GM23338 (cell line): ENCODE data around the gene CD99L2. TPM values are rescaled to one million over a fixed set of nuclear protein-coding genes. Genes with fewer than 3 reads are reported as not detected.

Experiments used
- ATAC-seq: fragments of 200-7000 bp; cut with Tn5 transposase; 3 replicates; pipeline ENCODE4 v1.9.1; 2020
- DNase-seq: peaks from one replicate; pipeline ENCODE4 v3.0.0-alpha.2; 2015; ENCODE audit warnings: low spot score
- H2AFZ ChIP-seq: fragments of 200-600 bp; sonication (generic); 2 replicates; pipeline ENCODE4 v1.8.0; 2016; ENCODE audit warnings: antibody characterized with exemption, mild to moderate bottlenecking, moderate library complexity
- H3F3A ChIP-seq: fragments of 200-600 bp; sonication (generic); replicated peaks from 2 replicates; pipeline ENCODE4 v1.8.0; 2017; ENCODE audit warnings: antibody characterized with exemption, mixed run types, low read depth
- H3K27ac ChIP-seq: fragments of 200-600 bp; sonication (generic); 2 replicates; pipeline ENCODE4 v1.6.1; 2016; ENCODE audit warnings: low read depth
- H3K27me3 ChIP-seq: fragments of 200-600 bp; sonication (generic); 2 replicates; pipeline ENCODE4 v1.8.0; 2016; ENCODE audit warnings: mild to moderate bottlenecking, mixed run types, moderate library complexity; ENCODE audit not compliant: insufficient read depth
- H3K36me3 ChIP-seq: fragments of 200-600 bp; sonication (generic); 2 replicates; pipeline ENCODE4 v1.8.0; 2016; ENCODE audit warnings: mild to moderate bottlenecking; ENCODE audit not compliant: insufficient read depth
- H3K4me1 ChIP-seq: fragments of 200-600 bp; sonication (generic); 2 replicates; pipeline ENCODE4 v1.8.0; 2016; ENCODE audit warnings: mild to moderate bottlenecking, moderate library complexity; ENCODE audit not compliant: insufficient read depth
- H3K4me2 ChIP-seq: fragments of 200-600 bp; sonication (generic); 2 replicates; pipeline ENCODE4 v1.7.1; 2017; ENCODE audit warnings: mixed run types
- H3K4me3 ChIP-seq: fragments of 200-600 bp; sonication (generic); 2 replicates; pipeline ENCODE4 v1.6.1; 2016; ENCODE audit warnings: mixed run types
- H3K79me2 ChIP-seq: fragments of 200-600 bp; sonication (generic); replicated peaks from 2 replicates; pipeline ENCODE4 v1.8.0; 2017; ENCODE audit warnings: mild to moderate bottlenecking; ENCODE audit not compliant: insufficient read depth
- H3K9me2 ChIP-seq: fragments of 200-600 bp; sonication (generic); 2 replicates; pipeline ENCODE4 v1.8.0; 2017; ENCODE audit not compliant: insufficient read depth
- H4K20me1 ChIP-seq: fragments of 200-600 bp; sonication (generic); replicated peaks from 2 replicates; pipeline ENCODE4 v1.8.0; 2017; ENCODE audit warnings: mild to moderate bottlenecking; ENCODE audit not compliant: insufficient read depth
- H3K27ac Mint-ChIP-seq: 2 replicates; pipeline ENCODE4 v1.8.0; 2020; ENCODE audit warnings: inconsistent platforms, mild to moderate bottlenecking, moderate library complexity, mixed read lengths
- H3K27me3 Mint-ChIP-seq: 3 replicates; pipeline ENCODE4 v1.8.0; 2022; ENCODE audit warnings: low read depth, mild to moderate bottlenecking, moderate library complexity, mixed read lengths, inconsistent platforms; ENCODE audit not compliant: insufficient read depth, poor library complexity
- H3K36me3 Mint-ChIP-seq: 3 replicates; pipeline ENCODE4 v1.8.0; 2021; ENCODE audit warnings: low read depth, mild to moderate bottlenecking, inconsistent platforms, moderate library complexity, mixed read lengths
- H3K4me1 Mint-ChIP-seq: 3 replicates; pipeline ENCODE4 v1.8.0; 2020; ENCODE audit warnings: mild to moderate bottlenecking, inconsistent platforms, mixed read lengths
- H3K4me3 Mint-ChIP-seq: 3 replicates; pipeline ENCODE4 v1.8.0; 2021; ENCODE audit warnings: moderate library complexity, mild to moderate bottlenecking, inconsistent platforms, mixed read lengths
- H3K9me3 Mint-ChIP-seq: 3 replicates; pipeline ENCODE4 v1.8.0; 2020; ENCODE audit warnings: moderate library complexity, mild to moderate bottlenecking, inconsistent platforms, mixed read lengths
- CREB1 ChIP-seq: fragments of 250-450 bp; sonication (Bioruptor Pico); IDR thresholded peaks from 2 replicates; pipeline ENCODE4 v1.5.0; 2020; ENCODE audit warnings: low read depth, mild to moderate bottlenecking, moderate library complexity
- EZH2phosphoT487 ChIP-seq: fragments of 200-600 bp; sonication (generic); IDR thresholded peaks from one replicate; pipeline ENCODE4 v1.8.1; 2018; ENCODE audit warnings: antibody characterized with exemption; ENCODE audit not compliant: unreplicated experiment
- STAT1 ChIP-seq: IDR thresholded peaks from one replicate; pipeline ENCODE4 v1.6.1; 2016; ENCODE audit warnings: antibody characterized with exemption; ENCODE audit not compliant: unreplicated experiment
- ZNF114 ChIP-seq: fragments of 250-450 bp; sonication (Bioruptor Pico); IDR thresholded peaks from 2 replicates; pipeline ENCODE4 v1.5.0; 2020; ENCODE audit warnings: mild to moderate bottlenecking, moderate library complexity
- ZNF331 ChIP-seq: fragments of 250-450 bp; sonication (Bioruptor Pico); IDR thresholded peaks from 2 replicates; pipeline ENCODE4 v1.5.0; 2020; ENCODE audit warnings: low read depth, mild to moderate bottlenecking, moderate library complexity
- polyA plus RNA-seq: library from polyadenylated mRNA; unstranded; fragments of >200 nt; fragmentation: Nextera tagmentation; extraction: Ambion mirVana; gene quantifications from 2 replicates; pipeline ENCODE4 v1.2.1, GENCODE V29; 2016
- total RNA-seq: library from RNA; depleted of rRNA; stranded (reverse); fragments of >200 nt; shearing (Covaris generic); gene quantifications from 2 replicates; pipeline ENCODE4 v1.2.3, GENCODE V29; 2014
- TF ChIP-seq, protein P1 (sequence below): fragments of 250-450 bp; sonication (Bioruptor Pico); IDR thresholded peaks from 2 replicates; pipeline ENCODE4 v1.5.0; 2020; ENCODE audit warnings: mild to moderate bottlenecking, moderate library complexity
- TF ChIP-seq, protein P2 (sequence below): IDR thresholded peaks from one replicate; pipeline ENCODE4 v1.6.1; 2018; ENCODE audit warnings: antibody characterized with exemption; ENCODE audit not compliant: unreplicated experiment
- TF ChIP-seq, protein P3 (sequence below): IDR thresholded peaks from 2 replicates; pipeline ENCODE4 v1.6.1; 2016; ENCODE audit warnings: antibody characterized with exemption

The CD99L2 gene
- total and polyA plus RNA-seq, 2 experiments from 2014 or later, result 2.6 to 6.4 TPM

GRCh38 chrX:150854856-150855255, 43.6 kb downstream of the CD99L2 start:
- Histone ChIP-seq H2AFZ (no peak overlapping the region), H3F3A (no peaks in the 10 kb centered on the region), H3K9me2 (no peaks in the 10 kb centered on the region), H3K4me3 (no peak overlapping the region), H3K79me2 (peaks cover 12% of the 10 kb centered on the region), H3K27ac (no peak overlapping the region), H3K36me3 (no peaks in the 10 kb centered on the region), H3K27me3 (no peaks in the 10 kb centered on the region), H3K4me1 (no peaks in the 10 kb centered on the region), H4K20me1 (no peaks in the 10 kb centered on the region), H3K4me2 (no peak overlapping the region)
- ATAC-seq, result no peak
- TF ChIP-seq ZNF331 (CRISPR knock-in tag) (no peak), CREB1 (CRISPR knock-in tag) (no peak), ZNF114 (CRISPR knock-in tag) (no peak), EZH2phosphoT487 (no peak), STAT1 (no peak)
- TF ChIP-seq, protein P1, sequence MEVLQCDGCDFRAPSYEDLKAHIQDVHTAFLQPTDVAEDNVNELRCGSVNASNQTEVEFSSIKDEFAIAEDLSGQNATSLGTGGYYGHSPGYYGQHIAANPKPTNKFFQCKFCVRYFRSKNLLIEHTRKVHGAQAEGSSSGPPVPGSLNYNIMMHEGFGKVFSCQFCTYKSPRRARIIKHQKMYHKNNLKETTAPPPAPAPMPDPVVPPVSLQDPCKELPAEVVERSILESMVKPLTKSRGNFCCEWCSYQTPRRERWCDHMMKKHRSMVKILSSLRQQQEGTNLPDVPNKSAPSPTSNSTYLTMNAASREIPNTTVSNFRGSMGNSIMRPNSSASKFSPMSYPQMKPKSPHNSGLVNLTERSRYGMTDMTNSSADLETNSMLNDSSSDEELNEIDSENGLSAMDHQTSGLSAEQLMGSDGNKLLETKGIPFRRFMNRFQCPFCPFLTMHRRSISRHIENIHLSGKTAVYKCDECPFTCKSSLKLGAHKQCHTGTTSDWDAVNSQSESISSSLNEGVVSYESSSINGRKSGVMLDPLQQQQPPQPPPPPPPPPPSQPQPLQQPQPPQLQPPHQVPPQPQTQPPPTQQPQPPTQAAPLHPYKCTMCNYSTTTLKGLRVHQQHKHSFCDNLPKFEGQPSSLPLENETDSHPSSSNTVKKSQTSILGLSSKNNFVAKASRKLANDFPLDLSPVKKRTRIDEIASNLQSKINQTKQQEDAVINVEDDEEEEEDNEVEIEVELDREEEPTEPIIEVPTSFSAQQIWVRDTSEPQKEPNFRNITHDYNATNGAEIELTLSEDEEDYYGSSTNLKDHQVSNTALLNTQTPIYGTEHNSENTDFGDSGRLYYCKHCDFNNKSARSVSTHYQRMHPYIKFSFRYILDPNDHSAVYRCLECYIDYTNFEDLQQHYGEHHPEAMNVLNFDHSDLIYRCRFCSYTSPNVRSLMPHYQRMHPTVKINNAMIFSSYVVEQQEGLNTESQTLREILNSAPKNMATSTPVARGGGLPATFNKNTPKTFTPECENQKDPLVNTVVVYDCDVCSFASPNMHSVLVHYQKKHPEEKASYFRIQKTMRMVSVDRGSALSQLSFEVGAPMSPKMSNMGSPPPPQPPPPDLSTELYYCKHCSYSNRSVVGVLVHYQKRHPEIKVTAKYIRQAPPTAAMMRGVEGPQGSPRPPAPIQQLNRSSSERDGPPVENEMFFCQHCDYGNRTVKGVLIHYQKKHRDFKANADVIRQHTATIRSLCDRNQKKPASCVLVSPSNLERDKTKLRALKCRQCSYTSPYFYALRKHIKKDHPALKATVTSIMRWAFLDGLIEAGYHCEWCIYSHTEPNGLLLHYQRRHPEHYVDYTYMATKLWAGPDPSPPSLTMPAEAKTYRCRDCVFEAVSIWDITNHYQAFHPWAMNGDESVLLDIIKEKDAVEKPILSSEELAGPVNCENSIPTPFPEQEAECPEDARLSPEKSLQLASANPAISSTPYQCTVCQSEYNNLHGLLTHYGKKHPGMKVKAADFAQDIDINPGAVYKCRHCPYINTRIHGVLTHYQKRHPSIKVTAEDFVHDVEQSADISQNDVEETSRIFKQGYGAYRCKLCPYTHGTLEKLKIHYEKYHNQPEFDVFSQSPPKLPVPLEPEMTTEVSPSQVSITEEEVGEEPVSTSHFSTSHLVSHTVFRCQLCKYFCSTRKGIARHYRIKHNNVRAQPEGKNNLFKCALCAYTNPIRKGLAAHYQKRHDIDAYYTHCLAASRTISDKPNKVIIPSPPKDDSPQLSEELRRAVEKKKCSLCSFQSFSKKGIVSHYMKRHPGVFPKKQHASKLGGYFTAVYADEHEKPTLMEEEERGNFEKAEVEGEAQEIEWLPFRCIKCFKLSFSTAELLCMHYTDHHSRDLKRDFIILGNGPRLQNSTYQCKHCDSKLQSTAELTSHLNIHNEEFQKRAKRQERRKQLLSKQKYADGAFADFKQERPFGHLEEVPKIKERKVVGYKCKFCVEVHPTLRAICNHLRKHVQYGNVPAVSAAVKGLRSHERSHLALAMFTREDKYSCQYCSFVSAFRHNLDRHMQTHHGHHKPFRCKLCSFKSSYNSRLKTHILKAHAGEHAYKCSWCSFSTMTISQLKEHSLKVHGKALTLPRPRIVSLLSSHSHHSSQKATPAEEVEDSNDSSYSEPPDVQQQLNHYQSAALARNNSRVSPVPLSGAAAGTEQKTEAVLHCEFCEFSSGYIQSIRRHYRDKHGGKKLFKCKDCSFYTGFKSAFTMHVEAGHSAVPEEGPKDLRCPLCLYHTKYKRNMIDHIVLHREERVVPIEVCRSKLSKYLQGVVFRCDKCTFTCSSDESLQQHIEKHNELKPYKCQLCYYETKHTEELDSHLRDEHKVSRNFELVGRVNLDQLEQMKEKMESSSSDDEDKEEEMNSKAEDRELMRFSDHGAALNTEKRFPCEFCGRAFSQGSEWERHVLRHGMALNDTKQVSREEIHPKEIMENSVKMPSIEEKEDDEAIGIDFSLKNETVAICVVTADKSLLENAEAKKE (CRISPR knock-in tag), result no peak
- TF ChIP-seq, protein P2, sequence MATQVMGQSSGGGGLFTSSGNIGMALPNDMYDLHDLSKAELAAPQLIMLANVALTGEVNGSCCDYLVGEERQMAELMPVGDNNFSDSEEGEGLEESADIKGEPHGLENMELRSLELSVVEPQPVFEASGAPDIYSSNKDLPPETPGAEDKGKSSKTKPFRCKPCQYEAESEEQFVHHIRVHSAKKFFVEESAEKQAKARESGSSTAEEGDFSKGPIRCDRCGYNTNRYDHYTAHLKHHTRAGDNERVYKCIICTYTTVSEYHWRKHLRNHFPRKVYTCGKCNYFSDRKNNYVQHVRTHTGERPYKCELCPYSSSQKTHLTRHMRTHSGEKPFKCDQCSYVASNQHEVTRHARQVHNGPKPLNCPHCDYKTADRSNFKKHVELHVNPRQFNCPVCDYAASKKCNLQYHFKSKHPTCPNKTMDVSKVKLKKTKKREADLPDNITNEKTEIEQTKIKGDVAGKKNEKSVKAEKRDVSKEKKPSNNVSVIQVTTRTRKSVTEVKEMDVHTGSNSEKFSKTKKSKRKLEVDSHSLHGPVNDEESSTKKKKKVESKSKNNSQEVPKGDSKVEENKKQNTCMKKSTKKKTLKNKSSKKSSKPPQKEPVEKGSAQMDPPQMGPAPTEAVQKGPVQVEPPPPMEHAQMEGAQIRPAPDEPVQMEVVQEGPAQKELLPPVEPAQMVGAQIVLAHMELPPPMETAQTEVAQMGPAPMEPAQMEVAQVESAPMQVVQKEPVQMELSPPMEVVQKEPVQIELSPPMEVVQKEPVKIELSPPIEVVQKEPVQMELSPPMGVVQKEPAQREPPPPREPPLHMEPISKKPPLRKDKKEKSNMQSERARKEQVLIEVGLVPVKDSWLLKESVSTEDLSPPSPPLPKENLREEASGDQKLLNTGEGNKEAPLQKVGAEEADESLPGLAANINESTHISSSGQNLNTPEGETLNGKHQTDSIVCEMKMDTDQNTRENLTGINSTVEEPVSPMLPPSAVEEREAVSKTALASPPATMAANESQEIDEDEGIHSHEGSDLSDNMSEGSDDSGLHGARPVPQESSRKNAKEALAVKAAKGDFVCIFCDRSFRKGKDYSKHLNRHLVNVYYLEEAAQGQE, result no peak
- TF ChIP-seq, protein P3, sequence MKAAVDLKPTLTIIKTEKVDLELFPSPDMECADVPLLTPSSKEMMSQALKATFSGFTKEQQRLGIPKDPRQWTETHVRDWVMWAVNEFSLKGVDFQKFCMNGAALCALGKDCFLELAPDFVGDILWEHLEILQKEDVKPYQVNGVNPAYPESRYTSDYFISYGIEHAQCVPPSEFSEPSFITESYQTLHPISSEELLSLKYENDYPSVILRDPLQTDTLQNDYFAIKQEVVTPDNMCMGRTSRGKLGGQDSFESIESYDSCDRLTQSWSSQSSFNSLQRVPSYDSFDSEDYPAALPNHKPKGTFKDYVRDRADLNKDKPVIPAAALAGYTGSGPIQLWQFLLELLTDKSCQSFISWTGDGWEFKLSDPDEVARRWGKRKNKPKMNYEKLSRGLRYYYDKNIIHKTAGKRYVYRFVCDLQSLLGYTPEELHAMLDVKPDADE, result no peak
- Mint-ChIP-seq H3K27me3 (no peaks in the 10 kb centered on the region), H3K4me3 (no peak overlapping the region), H3K9me3 (peaks cover 2% of the 10 kb centered on the region), H3K27ac (no peak overlapping the region), H3K36me3 (peaks cover 15% of the 10 kb centered on the region; the same call in 1 of the 3 replicates), H3K4me1 (peaks cover 3% of the 10 kb centered on the region; the same call in 2 of the 3 replicates)
- no peak for DNase-seq
